ENCODE results near the gene GRIK3.

DNA sequence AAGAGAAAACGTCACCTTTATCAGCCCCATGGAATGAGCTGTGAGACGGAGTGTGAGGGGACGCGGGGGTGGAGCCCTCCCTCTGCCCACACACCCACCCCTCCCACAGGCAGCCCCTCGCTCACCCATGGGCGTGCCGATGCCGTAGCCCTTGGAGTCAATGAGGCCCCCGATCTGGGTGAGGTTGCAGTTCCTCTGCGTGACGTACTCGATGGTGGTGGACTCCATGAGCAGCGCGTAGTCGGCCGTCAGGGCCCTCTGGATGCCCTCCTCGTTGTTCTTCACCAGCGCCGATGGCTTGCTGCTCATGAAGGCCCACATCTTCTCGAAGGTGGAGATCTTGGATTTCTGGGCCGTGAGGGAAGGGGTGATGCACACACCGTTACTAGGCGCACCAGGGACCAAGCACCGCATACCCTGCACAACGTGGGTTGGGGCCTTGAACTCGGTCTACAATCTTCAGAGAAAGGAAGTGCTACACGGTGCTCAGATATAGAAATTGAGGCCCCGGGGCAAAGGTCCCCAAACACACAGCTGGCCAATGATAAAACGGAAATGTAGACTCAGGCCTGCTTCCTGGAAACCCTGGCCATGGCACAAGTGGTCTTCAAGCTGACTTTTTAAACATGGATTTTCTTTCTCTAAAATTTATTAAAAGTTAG is 228.2 kb downstream of the GRIK3 start:
- TF ChIP-seq SUZ12 (IDR thresholded peaks at IDR 0.05; ENCODE audit: extremely low read depth, insufficient read depth, insufficient read length) (no peak), ZNF274 (IDR thresholded peaks at IDR 0.05; ENCODE audit: low read depth, low read length) (no peak), YY1 (IDR thresholded peaks at IDR 0.05; ENCODE audit: insufficient read depth, insufficient read length) (no peak)

Data from NT2/D1 (cell line).